HCT116 (cell line): ENCODE data around the gene FAM9A.

ENCODE experiments used
- EZH2 ChIP-seq: fragments of 200-600 bp; sonication (generic); IDR thresholded peaks from 2 replicates; pipeline ENCODE4 v1.6.1; 2017; ENCODE audit warnings: antibody characterized with exemption, mixed run types
- EZH2phosphoT487 ChIP-seq: fragments of 200-600 bp; IDR thresholded peaks from 2 replicates; pipeline ENCODE4 v1.6.1; 2018; ENCODE audit warnings: antibody characterized with exemption, borderline replicate concordance
- TF ChIP-seq, protein P1 (sequence below): IDR thresholded peaks from 2 replicates; pipeline ENCODE4 v1.6.1; 2012

DNA sequence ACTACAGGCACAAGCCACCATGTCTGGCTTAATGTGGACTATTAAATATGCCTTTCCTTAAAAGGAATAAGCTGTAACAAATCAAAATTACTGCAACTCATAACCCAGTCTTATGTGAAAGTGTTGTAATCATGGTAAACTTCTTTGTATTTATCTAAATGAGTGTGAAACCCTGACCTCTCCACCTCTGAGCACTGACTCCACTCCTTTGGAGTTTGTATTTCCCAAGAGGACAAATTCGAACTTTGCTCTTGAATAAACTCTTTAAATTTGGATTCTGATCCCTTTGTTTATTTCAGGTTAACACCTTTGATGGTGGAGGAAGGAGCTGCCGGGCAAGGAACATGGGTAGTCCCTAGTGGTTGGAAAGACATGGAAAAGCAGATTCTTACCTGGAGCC is 48.3 kb upstream of the FAM9A start:
- TF ChIP-seq EZH2 = no peak
- TF ChIP-seq, protein P1, sequence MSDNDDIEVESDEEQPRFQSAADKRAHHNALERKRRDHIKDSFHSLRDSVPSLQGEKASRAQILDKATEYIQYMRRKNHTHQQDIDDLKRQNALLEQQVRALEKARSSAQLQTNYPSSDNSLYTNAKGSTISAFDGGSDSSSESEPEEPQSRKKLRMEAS = no peak
- no peak for TF ChIP-seq EZH2phosphoT487
